Measurements from ENCODE around the gene TAP1.
A peak's percentile ranks its signal among the peaks of the same experiment; 100 is the strongest.

The TAP1 gene

GRCh38 chr6:32854376-32855178, 1.1 kb upstream of the TAP1 start:
- Histone ChIP-seq H3K4me2 (ENCODE audit: low read length) (peak overlapping the region; percentile 99), H3K27me3 (ENCODE audit: control insufficient read depth, low read length) (peaks cover 4% of the 10 kb centered on the region; the same call in 1 of the 2 replicates), H3K4me3 (ENCODE audit: low read length) (peak overlapping the region; percentile 95), H4K20me1 (ENCODE audit: control insufficient read depth, insufficient read depth, low read depth, low read length) (no peaks in the 10 kb centered on the region), H3K4me1 (ENCODE audit: control insufficient read depth, low read length) (peaks cover 37% of the 10 kb centered on the region), H3K36me3 (ENCODE audit: control insufficient read depth, low read length) (no peaks in the 10 kb centered on the region; the same call in 1 of the 2 replicates), H3F3A (ENCODE audit: control insufficient read depth, insufficient read depth) (no peaks in the 10 kb centered on the region), H3K9me3 (ENCODE audit: control insufficient read depth, insufficient read depth, low read length) (no peaks in the 10 kb centered on the region), H3K9me2 (replicated peaks; ENCODE audit: control insufficient read depth, low read length) (no peaks in the 10 kb centered on the region), H3K79me2 (ENCODE audit: control insufficient read depth, low read length) (0 out of 2 replicates have a peak, but pooled peaks cover 3% of the 10 kb centered on the region), H3K27ac (ENCODE audit: low read depth, low read length) (no peak overlapping the region)
- no peak for TF ChIP-seq EZH2phosphoT487 (IDR thresholded peaks at IDR 0.05; ENCODE audit: borderline replicate concordance, low read length)
- peak; percentile 31 for TF ChIP-seq CTCF (IDR thresholded peaks at IDR 0.05; ENCODE audit: low read depth, low read length, poor library complexity, severe bottlenecking)

- no peaks in the 10 kb centered on the region for H3F3A ChIP-seq (ENCODE audit: control insufficient read depth, insufficient read depth)
- H3K27ac ChIP-seq (ENCODE audit: low read depth, low read length): peak overlapping the region; percentile 45; the same call in 1 of the 2 replicates
- peak overlapping the region; percentile 95 for H3K4me3 ChIP-seq (ENCODE audit: low read length)
- no peaks in the 10 kb centered on the region for H3K9me3 ChIP-seq (ENCODE audit: control insufficient read depth, insufficient read depth, low read length)
- H3K4me1 ChIP-seq (ENCODE audit: control insufficient read depth, low read length): peaks cover 31% of the 10 kb centered on the region
- 0 out of 2 replicates have a peak, but pooled peaks cover 3% of the 10 kb centered on the region for H3K79me2 ChIP-seq (ENCODE audit: control insufficient read depth, low read length)
- H3K4me2 ChIP-seq (ENCODE audit: low read length): peak overlapping the region; percentile 99
- peaks cover 4% of the 10 kb centered on the region; the same call in 1 of the 2 replicates for H3K27me3 ChIP-seq (ENCODE audit: control insufficient read depth, low read length)
- H4K20me1 ChIP-seq (ENCODE audit: control insufficient read depth, insufficient read depth, low read depth, low read length): no peaks in the 10 kb centered on the region
- no peak for TF ChIP-seq CTCF (IDR thresholded peaks at IDR 0.05; ENCODE audit: low read depth, low read length, poor library complexity, severe bottlenecking)
- no peak for TF ChIP-seq EZH2phosphoT487 (IDR thresholded peaks at IDR 0.05; ENCODE audit: borderline replicate concordance, low read length)
- H3K9me2 ChIP-seq (replicated peaks; ENCODE audit: control insufficient read depth, low read length): no peaks in the 10 kb centered on the region
- H3K36me3 ChIP-seq (ENCODE audit: control insufficient read depth, low read length): peaks cover 8% of the 10 kb centered on the region
Observed at GRCh38 chr6:32852844-32853540, 512 bp downstream of the TAP1 start.

GRCh38 chr6:32852018-32852843, 1.3 kb downstream of the TAP1 start:
- TF ChIP-seq EZH2phosphoT487 (IDR thresholded peaks at IDR 0.05; ENCODE audit: borderline replicate concordance, low read length) (0 out of 2 replicates have a peak, but pooled peaks have one; percentile 11), CTCF (IDR thresholded peaks at IDR 0.05; ENCODE audit: low read depth, low read length, poor library complexity, severe bottlenecking) (no peak)
- H3K27ac ChIP-seq (ENCODE audit: low read depth, low read length): no peak overlapping the region

More at GRCh38 chr6:32852018-32852843, 1.3 kb downstream of the TAP1 start:
- Histone ChIP-seq H4K20me1 (ENCODE audit: control insufficient read depth, insufficient read depth, low read depth, low read length) (no peaks in the 10 kb centered on the region), H3K9me2 (replicated peaks; ENCODE audit: control insufficient read depth, low read length) (no peaks in the 10 kb centered on the region), H3K27me3 (ENCODE audit: control insufficient read depth, low read length) (peaks cover 4% of the 10 kb centered on the region; the same call in 1 of the 2 replicates), H3K9me3 (ENCODE audit: control insufficient read depth, insufficient read depth, low read length) (no peaks in the 10 kb centered on the region), H3K4me3 (ENCODE audit: low read length) (peak overlapping the region; percentile 95), H3K4me1 (ENCODE audit: control insufficient read depth, low read length) (peaks cover 30% of the 10 kb centered on the region), H3K36me3 (ENCODE audit: control insufficient read depth, low read length) (peaks cover 16% of the 10 kb centered on the region), H3K4me2 (ENCODE audit: low read length) (peak overlapping the region; percentile 99), H3K79me2 (ENCODE audit: control insufficient read depth, low read length) (0 out of 2 replicates have a peak, but pooled peaks cover 3% of the 10 kb centered on the region), H3F3A (ENCODE audit: control insufficient read depth, insufficient read depth) (no peaks in the 10 kb centered on the region)
